AG10803 (cell line): Measurements from ENCODE around the gene MSI1.

Experiments used
- DNase-seq: peaks from one replicate; pipeline ENCODE4 v3.0.0; 2010; ENCODE audit warnings: low read depth
- H3K4me3 ChIP-seq: 2 replicates; pipeline ENCODE4 v1.5.1; 2011; ENCODE audit warnings: mild to moderate bottlenecking, low read length, control low read depth
- CTCF ChIP-seq: conservative IDR thresholded peaks from 2 replicates; pipeline ENCODE4 v1.5.1; 2011; ENCODE audit warnings: mild to moderate bottlenecking, low read length, control low read depth, inconsistent platforms

Gene MSI1

GRCh38 chr12:120376934-120377572, 8.1 kb upstream of the MSI1 start:
- no peak overlapping the region for H3K4me3 ChIP-seq
- no peak for DNase-seq
- TF ChIP-seq CTCF: no peak

GRCh38 chr12:120376416-120376815, 7.5 kb upstream of the MSI1 start:
- no peak for TF ChIP-seq CTCF
- no peak overlapping the region for H3K4me3 ChIP-seq
- no peak for DNase-seq

- no peak for TF ChIP-seq CTCF
- H3K4me3 ChIP-seq: no peak overlapping the region
- DNase-seq: no peak
These were observed 7.0 kb upstream of the MSI1 start for GRCh38 chr12:120376009-120376408.

- H3K4me3 ChIP-seq: no peak overlapping the region
- no peak for DNase-seq
- TF ChIP-seq CTCF: no peak
These were observed 4.7 kb upstream of the MSI1 start for GRCh38 chr12:120373683-120374082.

GRCh38 chr12:120370343-120371243, 1.6 kb upstream of the MSI1 start:
- TF ChIP-seq CTCF: no peak
- no peak for DNase-seq
- no peak overlapping the region for H3K4me3 ChIP-seq

- no peak overlapping the region for H3K4me3 ChIP-seq
- no peak for DNase-seq
- no peak for TF ChIP-seq CTCF
These were observed 809 bp upstream of the MSI1 start for GRCh38 chr12:120369603-120370342.
